Measurements from ENCODE around the gene POTEE.
"Not testable (repeated sequence)": the region's sequence is repeated elsewhere in the genome, so short reads cannot be mapped to it uniquely, and the experiment has no call there.

DNA sequence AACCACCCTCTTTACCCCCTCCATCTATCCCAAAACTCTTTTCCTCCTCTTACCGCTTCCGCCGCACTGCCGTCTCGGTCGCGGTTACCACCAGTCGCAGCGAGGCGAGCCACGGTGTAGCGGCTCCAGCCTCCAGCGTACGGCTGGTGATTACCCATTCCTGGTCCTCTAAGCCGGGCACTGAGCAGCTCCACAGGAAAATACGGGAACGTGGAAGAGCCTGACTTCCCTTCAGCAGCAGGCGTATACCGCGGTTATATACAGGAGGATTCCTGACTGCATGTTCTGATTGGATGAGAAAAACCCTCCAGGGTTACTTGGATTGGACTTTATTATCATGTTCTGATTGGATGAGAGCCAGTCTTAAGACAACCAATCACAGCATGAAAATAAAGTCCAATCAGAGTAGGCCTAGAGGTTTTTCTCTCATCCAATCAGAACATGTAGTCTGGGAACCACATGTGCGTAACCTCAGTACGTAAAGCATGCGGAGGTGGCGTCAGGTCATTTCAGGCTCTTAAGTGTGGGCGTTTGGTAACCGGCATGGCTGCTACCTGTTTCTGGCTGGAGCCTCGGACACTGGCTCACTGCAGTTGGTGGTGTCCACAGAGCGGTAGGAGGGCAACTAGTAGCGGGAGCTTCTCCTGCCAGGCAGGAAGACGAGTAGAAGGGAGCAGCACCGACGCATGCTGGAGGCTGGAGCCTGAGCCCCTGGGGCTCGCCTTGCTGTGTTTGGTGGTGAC lies at the start of gene POTEE:
- TF ChIP-seq, protein P1, sequence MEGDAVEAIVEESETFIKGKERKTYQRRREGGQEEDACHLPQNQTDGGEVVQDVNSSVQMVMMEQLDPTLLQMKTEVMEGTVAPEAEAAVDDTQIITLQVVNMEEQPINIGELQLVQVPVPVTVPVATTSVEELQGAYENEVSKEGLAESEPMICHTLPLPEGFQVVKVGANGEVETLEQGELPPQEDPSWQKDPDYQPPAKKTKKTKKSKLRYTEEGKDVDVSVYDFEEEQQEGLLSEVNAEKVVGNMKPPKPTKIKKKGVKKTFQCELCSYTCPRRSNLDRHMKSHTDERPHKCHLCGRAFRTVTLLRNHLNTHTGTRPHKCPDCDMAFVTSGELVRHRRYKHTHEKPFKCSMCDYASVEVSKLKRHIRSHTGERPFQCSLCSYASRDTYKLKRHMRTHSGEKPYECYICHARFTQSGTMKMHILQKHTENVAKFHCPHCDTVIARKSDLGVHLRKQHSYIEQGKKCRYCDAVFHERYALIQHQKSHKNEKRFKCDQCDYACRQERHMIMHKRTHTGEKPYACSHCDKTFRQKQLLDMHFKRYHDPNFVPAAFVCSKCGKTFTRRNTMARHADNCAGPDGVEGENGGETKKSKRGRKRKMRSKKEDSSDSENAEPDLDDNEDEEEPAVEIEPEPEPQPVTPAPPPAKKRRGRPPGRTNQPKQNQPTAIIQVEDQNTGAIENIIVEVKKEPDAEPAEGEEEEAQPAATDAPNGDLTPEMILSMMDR (IDR thresholded peaks at IDR 0.05) = not testable (repeated sequence)
- TF ChIP-seq POLR2A, POLR2AphosphoS5, EP300 (IDR thresholded peaks at IDR 0.05): not testable (repeated sequence)
